ENCODE measurements around the gene SPTLC3. TPM values are rescaled to one million over a fixed set of nuclear protein-coding genes. Genes with fewer than 3 reads are reported as not detected.

Gene SPTLC3
- total and polyA plus RNA-seq, 2 experiments from 2014 or later: 36.3 to 47.6 TPM

- no peaks in the 10 kb centered on the region for H3K9me2 ChIP-seq (replicated peaks; ENCODE audit: insufficient read depth)
- no peaks in the 10 kb centered on the region for H3K36me3 ChIP-seq (replicated peaks; ENCODE audit: insufficient read depth, low read depth)
- H3K4me3 ChIP-seq: no peak overlapping the region
- H3K79me2 ChIP-seq: no peaks in the 10 kb centered on the region
- H3K27ac ChIP-seq: no peak overlapping the region
- no peak overlapping the region for H2AFZ ChIP-seq
- no peak overlapping the region for H3K4me2 ChIP-seq
- WGBS (ENCODE audit: low lambda C conversion rate, missing lambda C conversion rate): 0% methylated on average over 1 of the region's 1 CpG
- no peaks in the 10 kb centered on the region for H3K9me3 ChIP-seq (ENCODE audit: low read depth)
- H3K4me1 ChIP-seq (ENCODE audit: insufficient read depth): peaks cover 7% of the 10 kb centered on the region
- H3K27me3 ChIP-seq: no peaks in the 10 kb centered on the region
- peak; percentile 60 for DNase-seq (ENCODE audit: low spot score)
- H4K20me1 ChIP-seq (ENCODE audit: insufficient read depth, poor library complexity, severe bottlenecking): no peaks in the 10 kb centered on the region
- TF ChIP-seq EZH2 (IDR thresholded peaks at IDR 0.05; ENCODE audit: borderline replicate concordance) (no peak), CTCF (IDR thresholded peaks at IDR 0.05; ENCODE audit: poor library complexity) (peak; percentile 65)
These were observed 42.2 kb upstream of the SPTLC3 start for GRCh38 chr20:12966468-12967085.

GRCh38 chr20:12967932-12968331, 40.8 kb upstream of the SPTLC3 start:
- H3K4me3 ChIP-seq: no peak overlapping the region
- H4K20me1 ChIP-seq (ENCODE audit: insufficient read depth, poor library complexity, severe bottlenecking): no peaks in the 10 kb centered on the region
- H3K27ac ChIP-seq: no peak overlapping the region
- peaks cover 7% of the 10 kb centered on the region for H3K4me1 ChIP-seq (ENCODE audit: insufficient read depth)
- no peaks in the 10 kb centered on the region for H3K36me3 ChIP-seq (replicated peaks; ENCODE audit: insufficient read depth, low read depth)
- H3K79me2 ChIP-seq: no peaks in the 10 kb centered on the region
- H3K9me3 ChIP-seq (ENCODE audit: low read depth): no peaks in the 10 kb centered on the region
- TF ChIP-seq CTCF (IDR thresholded peaks at IDR 0.05; ENCODE audit: poor library complexity): no peak
- no peak for TF ChIP-seq EZH2 (IDR thresholded peaks at IDR 0.05; ENCODE audit: borderline replicate concordance)
- no peak for TF ChIP-seq EZH2phosphoT487 (IDR thresholded peaks at IDR 0.05; ENCODE audit: low read depth, severe bottlenecking, unreplicated experiment)
- H3K4me2 ChIP-seq: no peak overlapping the region
- H2AFZ ChIP-seq: no peak overlapping the region
- no peak for DNase-seq (ENCODE audit: low spot score)
- H3K9me2 ChIP-seq (replicated peaks; ENCODE audit: insufficient read depth): no peaks in the 10 kb centered on the region
- no peaks in the 10 kb centered on the region for H3K27me3 ChIP-seq

- H3K79me2 ChIP-seq: no peaks in the 10 kb centered on the region
- H3K4me1 ChIP-seq (ENCODE audit: insufficient read depth): peaks cover 2% of the 10 kb centered on the region
- 95% methylated on average over 4 of the region's 4 CpGs for WGBS (ENCODE audit: low lambda C conversion rate, missing lambda C conversion rate)
- H3K27ac ChIP-seq: no peak overlapping the region
- no peaks in the 10 kb centered on the region for H3K27me3 ChIP-seq
- no peak overlapping the region for H2AFZ ChIP-seq
- no peak for DNase-seq (ENCODE audit: low spot score)
- no peaks in the 10 kb centered on the region for H3K36me3 ChIP-seq (replicated peaks; ENCODE audit: insufficient read depth, low read depth)
- H4K20me1 ChIP-seq (ENCODE audit: insufficient read depth, poor library complexity, severe bottlenecking): no peaks in the 10 kb centered on the region
- TF ChIP-seq EZH2 (IDR thresholded peaks at IDR 0.05; ENCODE audit: borderline replicate concordance) (no peak), EZH2phosphoT487 (IDR thresholded peaks at IDR 0.05; ENCODE audit: low read depth, severe bottlenecking, unreplicated experiment) (no peak), CTCF (IDR thresholded peaks at IDR 0.05; ENCODE audit: poor library complexity) (no peak)
- no peaks in the 10 kb centered on the region for H3K9me2 ChIP-seq (replicated peaks; ENCODE audit: insufficient read depth)
- no peak overlapping the region for H3K4me2 ChIP-seq
- no peak overlapping the region for H3K4me3 ChIP-seq
- no peaks in the 10 kb centered on the region for H3K9me3 ChIP-seq (ENCODE audit: low read depth)
These were observed 40.3 kb upstream of the SPTLC3 start for GRCh38 chr20:12968472-12968871.
